Muscle of leg (tissue), 11 donors: Measurements from ENCODE around the gene SLC43A2. TPM values are rescaled to one million over a fixed set of nuclear protein-coding genes. Genes with fewer than 3 reads are reported as not detected.

Source experiments
- DNase-seq: peaks from one replicate; pipeline ENCODE4 v3.0.0; 2013
- H3K27ac ChIP-seq: one replicate; pipeline ENCODE4 v1.5.1; 2013; ENCODE audit warnings: mild to moderate bottlenecking, low read length, control low read depth
- H3K27me3 ChIP-seq: one replicate; pipeline ENCODE4 v1.6.1; 2013; ENCODE audit warnings: low read length; ENCODE audit not compliant: control insufficient read depth, insufficient read depth
- H3K36me3 ChIP-seq: one replicate; pipeline ENCODE4 v1.6.1; 2013; ENCODE audit warnings: low read length; ENCODE audit not compliant: control insufficient read depth, insufficient read depth
- H3K4me1 ChIP-seq: one replicate; pipeline ENCODE4 v1.6.1; 2013; ENCODE audit warnings: low read length; ENCODE audit not compliant: control insufficient read depth, insufficient read depth
- H3K4me3 ChIP-seq: one replicate; pipeline ENCODE4 v1.5.1; 2013; ENCODE audit warnings: low read length, control low read depth
- H3K9me3 ChIP-seq: replicated peaks from 2 replicates; pipeline ENCODE4 v1.6.1; 2013; ENCODE audit warnings: low read depth, low read length; ENCODE audit not compliant: control insufficient read depth
- WGBS: methylation state at CpG from one replicate; pipeline ENCODE4 v1.1.5; 2013; ENCODE audit warnings: missing lambda C conversion rate; ENCODE audit not compliant: insufficient coverage; 5-methylcytosine and 5-hydroxymethylcytosine counted together
- polyA plus RNA-seq, 8 donors: library from polyadenylated mRNA; unstranded; fragments of 120-200 nt; gene quantifications; one replicate each; pipeline versions ENCODE4 v1.2.1 to v1.2.3, GENCODE V29; 2013; ENCODE audit warnings: inconsistent platforms in 1 of 8, low replicate concordance in 1 of 8; ENCODE audit not compliant: insufficient read length in 8 of 8, insufficient read depth in 1 of 8
- total RNA-seq: library from RNA; stranded (reverse); fragments of 120-200 nt; gene quantifications from one replicate; pipeline ENCODE4 v1.2.4, GENCODE V29; 2013

Gene SLC43A2
- total and polyA plus RNA-seq, 9 donors, result 3.4 to 8.6 (median 3.8) TPM

DNA sequence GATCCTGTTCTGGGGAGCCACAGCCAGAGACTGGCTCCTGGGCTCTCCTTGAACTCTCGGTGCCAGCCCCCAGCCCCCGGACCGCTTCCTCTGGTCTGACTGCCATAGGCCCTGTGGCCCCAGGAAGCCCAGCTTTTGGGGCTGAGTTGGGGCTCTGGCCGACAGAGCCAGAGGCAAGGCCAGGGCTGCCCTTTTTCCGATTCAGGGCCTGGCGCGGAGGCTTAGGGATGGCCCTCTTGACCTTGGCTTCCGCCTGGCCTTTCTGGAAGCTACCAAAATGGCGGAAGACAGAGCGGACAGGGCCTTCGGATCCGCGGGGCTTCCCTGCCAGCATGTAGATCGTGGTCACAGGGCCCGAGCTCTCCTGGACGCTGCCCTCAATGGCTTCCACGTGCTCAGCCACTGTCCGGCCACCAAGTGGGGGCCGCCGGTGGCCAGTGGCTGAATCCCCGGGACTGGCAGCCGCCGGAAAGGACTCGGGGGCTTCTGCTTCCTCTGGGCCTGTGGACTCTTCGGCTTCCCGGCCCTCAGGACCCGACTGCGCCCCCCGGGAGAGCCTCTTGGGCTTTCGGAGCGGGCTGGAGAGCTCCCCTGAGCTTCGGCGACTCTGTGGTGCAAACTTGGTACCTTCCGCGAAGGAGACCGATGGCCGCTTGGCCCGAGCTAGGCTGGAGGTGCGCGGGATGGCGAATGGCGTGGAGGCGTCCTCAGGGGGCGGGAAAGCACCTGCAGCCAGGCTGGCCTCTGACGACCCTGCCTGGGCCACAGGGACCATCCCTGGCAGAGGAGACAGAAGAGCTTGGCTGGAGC, 6.4 kb upstream of the SLC43A2 start:
- no peaks in the 10 kb centered on the region for H3K9me3 ChIP-seq
- no peak overlapping the region for H3K4me3 ChIP-seq
- peaks cover 7% of the 10 kb centered on the region for H3K36me3 ChIP-seq
- 93% methylated on average over 44 of the region's 45 CpGs for WGBS
- H3K27me3 ChIP-seq, result peaks cover 10% of the 10 kb centered on the region
- no peak overlapping the region for H3K27ac ChIP-seq
- DNase-seq, result no peak
- peaks cover 10% of the 10 kb centered on the region for H3K4me1 ChIP-seq

- 83% methylated on average over 3 of the region's 4 CpGs for WGBS
- H3K9me3 ChIP-seq, result no peaks in the 10 kb centered on the region
- H3K4me3 ChIP-seq, result no peak overlapping the region
- peaks cover 38% of the 10 kb centered on the region for H3K27me3 ChIP-seq
- peaks cover 20% of the 10 kb centered on the region for H3K4me1 ChIP-seq
- no peak for DNase-seq
- no peaks in the 10 kb centered on the region for H3K36me3 ChIP-seq
- H3K27ac ChIP-seq, result no peak overlapping the region
Observed at GRCh38 chr17:1630662-1631061, 2.0 kb upstream of the SLC43A2 start.

DNA sequence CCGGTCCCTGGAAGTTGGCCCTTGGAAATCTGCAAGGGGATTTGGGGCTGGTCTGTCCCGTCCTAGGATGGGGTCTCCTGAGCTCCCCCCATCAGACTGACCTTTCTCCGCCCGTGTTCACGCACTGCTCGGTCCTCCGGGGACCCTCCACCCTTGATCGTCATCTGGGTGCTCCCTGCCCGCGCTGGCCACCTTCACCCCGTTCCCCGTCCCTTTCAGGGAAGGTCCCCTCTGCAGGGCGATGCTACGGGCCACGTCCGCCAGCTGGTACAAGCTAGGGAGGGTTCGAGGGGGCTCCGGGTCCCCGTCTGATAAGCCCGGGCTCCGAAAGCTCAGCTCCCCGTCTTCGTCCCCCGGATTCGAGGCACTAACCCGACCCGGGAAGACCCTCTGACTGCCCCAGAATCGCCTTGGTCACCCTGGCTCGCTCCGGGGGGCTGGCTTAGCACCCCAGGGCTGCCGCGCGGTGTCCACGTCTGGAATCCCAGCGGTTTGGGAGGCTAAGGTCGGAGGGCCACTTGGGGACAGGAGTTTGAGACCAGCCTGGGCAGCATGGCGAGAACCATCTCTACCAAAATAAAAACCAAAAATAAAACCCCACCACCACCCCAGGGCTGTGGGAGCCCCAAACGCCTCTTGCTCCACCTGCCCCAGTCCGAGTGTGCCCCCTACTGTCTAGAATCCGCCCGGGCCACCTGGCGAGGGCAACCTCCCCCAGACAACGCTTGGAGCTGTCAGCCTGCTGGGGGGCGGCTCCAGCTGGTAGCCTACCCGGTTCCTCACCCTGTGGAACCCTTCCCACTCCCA, 1.1 kb upstream of the SLC43A2 start:
- H3K27ac ChIP-seq, result peak overlapping the region; percentile 42
- DNase-seq, result no peak
- H3K36me3 ChIP-seq, result no peaks in the 10 kb centered on the region
- H3K9me3 ChIP-seq, result no peaks in the 10 kb centered on the region
- H3K4me3 ChIP-seq, result peak overlapping the region; percentile 65
- 2% methylated on average over 35 of the region's 45 CpGs for WGBS
- peaks cover 40% of the 10 kb centered on the region for H3K27me3 ChIP-seq
- peaks cover 20% of the 10 kb centered on the region for H3K4me1 ChIP-seq

GRCh38 chr17:1628856-1629503, 346 bp upstream of the SLC43A2 start:
- Histone ChIP-seq H3K4me3 (peak overlapping the region; percentile 65), H3K36me3 (no peaks in the 10 kb centered on the region), H3K27me3 (peaks cover 40% of the 10 kb centered on the region), H3K4me1 (peaks cover 20% of the 10 kb centered on the region), H3K27ac (peak overlapping the region; percentile 78), H3K9me3 (no peaks in the 10 kb centered on the region)
- under 1% methylated on average over 77 of the region's 77 CpGs for WGBS
- peak; percentile 97 for DNase-seq

GRCh38 chr17:1627182-1627981, 1.3 kb downstream of the SLC43A2 start:
- Histone ChIP-seq H3K27ac (peak overlapping the region; percentile 11), H3K9me3 (no peaks in the 10 kb centered on the region), H3K4me1 (peaks cover 20% of the 10 kb centered on the region), H3K4me3 (peak overlapping the region; percentile 21), H3K27me3 (peaks cover 40% of the 10 kb centered on the region), H3K36me3 (no peaks in the 10 kb centered on the region)
- peak; percentile 76 for DNase-seq
- 16% methylated on average over 34 of the region's 39 CpGs for WGBS

GRCh38 chr17:1626333-1626732, 2.3 kb downstream of the SLC43A2 start:
- H3K36me3 ChIP-seq, result no peaks in the 10 kb centered on the region
- peaks cover 37% of the 10 kb centered on the region for H3K27me3 ChIP-seq
- 50% methylated on average over 1 of the region's 3 CpGs for WGBS
- H3K27ac ChIP-seq, result peak overlapping the region; percentile 10
- H3K4me3 ChIP-seq, result no peak overlapping the region
- no peak for DNase-seq
- H3K4me1 ChIP-seq, result peaks cover 20% of the 10 kb centered on the region
- H3K9me3 ChIP-seq, result no peaks in the 10 kb centered on the region

GRCh38 chr17:1625581-1625980, 3.1 kb downstream of the SLC43A2 start:
- DNase-seq, result no peak
- Histone ChIP-seq H3K27ac (no peak overlapping the region), H3K9me3 (no peaks in the 10 kb centered on the region), H3K4me3 (no peak overlapping the region), H3K27me3 (peaks cover 35% of the 10 kb centered on the region), H3K4me1 (peaks cover 20% of the 10 kb centered on the region), H3K36me3 (no peaks in the 10 kb centered on the region)
- 86% methylated on average over 1 of the region's 6 CpGs for WGBS

DNA sequence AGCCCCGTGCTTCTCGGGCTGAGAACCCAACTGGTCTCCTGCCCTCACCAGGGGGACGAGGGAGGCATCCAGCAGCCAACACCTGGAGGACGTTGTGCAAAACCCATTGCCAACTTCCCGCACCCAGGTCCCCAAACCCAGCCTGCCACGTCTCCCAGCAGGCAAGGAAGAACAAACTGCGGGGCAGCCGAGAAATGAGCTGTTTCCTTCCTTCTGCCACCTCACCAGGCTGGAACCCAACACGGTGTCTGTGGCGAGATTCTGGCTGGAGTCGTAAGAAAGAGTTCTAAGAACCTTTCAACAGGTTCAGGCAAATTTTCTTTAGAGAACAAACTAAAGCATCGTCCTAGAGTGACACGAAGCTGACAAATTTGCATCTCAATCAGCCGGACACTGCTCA, 3.6 kb downstream of the SLC43A2 start:
- no peak overlapping the region for H3K4me3 ChIP-seq
- DNase-seq, result no peak
- H3K36me3 ChIP-seq, result no peaks in the 10 kb centered on the region
- H3K4me1 ChIP-seq, result peaks cover 18% of the 10 kb centered on the region
- H3K27me3 ChIP-seq, result peaks cover 31% of the 10 kb centered on the region
- H3K9me3 ChIP-seq, result no peaks in the 10 kb centered on the region
- WGBS, result 83% methylated on average over 12 of the region's 14 CpGs
- no peak overlapping the region for H3K27ac ChIP-seq

DNA sequence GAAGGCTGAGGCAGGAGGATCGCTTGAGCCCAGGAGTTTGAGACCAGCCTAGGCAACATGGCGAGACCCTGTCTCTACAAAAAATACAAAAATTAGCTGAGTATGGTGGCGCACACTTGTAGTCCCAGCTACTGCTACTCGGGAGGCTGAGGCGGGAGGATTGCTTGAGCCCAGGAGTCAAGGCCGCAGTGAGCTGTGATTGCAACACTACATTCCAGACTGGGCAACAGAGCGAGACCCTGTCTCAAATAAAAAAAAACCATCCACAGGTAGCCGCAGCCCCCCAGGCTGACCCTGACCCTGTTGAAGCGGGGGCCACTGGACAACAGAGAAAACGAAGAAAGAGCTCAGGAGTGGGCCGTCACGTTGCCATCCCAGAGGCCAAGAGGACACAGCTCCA, 4.0 kb downstream of the SLC43A2 start:
- no peak for DNase-seq
- Histone ChIP-seq H3K27ac (no peak overlapping the region), H3K9me3 (no peaks in the 10 kb centered on the region), H3K4me1 (peaks cover 14% of the 10 kb centered on the region), H3K36me3 (no peaks in the 10 kb centered on the region), H3K4me3 (no peak overlapping the region), H3K27me3 (peaks cover 27% of the 10 kb centered on the region)
- 86% methylated on average over 10 of the region's 12 CpGs for WGBS
